Fibroblast of lung (primary cell): Measurements from ENCODE around the gene IL17C. TPM values are rescaled to one million over a fixed set of nuclear protein-coding genes. Genes with fewer than 3 reads are reported as not detected.

Source experiments
- DNase-seq, 2 donors: peaks; one replicate each; pipeline versions ENCODE4 v3.0.0 to v3.0.0-alpha.2; 2010; ENCODE audit warnings: low read depth in 2 of 2
- H2AFZ ChIP-seq: 2 replicates; pipeline ENCODE4 v1.5.1; 2012; ENCODE audit warnings: low read length, control low read depth, inconsistent platforms
- H3K27ac ChIP-seq: 2 replicates; pipeline ENCODE4 v1.5.1; 2011; ENCODE audit warnings: low read length, control low read depth; ENCODE audit not compliant: insufficient read depth
- H3K27me3 ChIP-seq: 2 replicates; pipeline ENCODE4 v1.5.1; 2011; ENCODE audit warnings: mild to moderate bottlenecking, low read length; ENCODE audit not compliant: control insufficient read depth, insufficient read depth
- H3K36me3 ChIP-seq: 2 replicates; pipeline ENCODE4 v1.5.1; 2011; ENCODE audit warnings: low read length; ENCODE audit not compliant: control insufficient read depth, insufficient read depth
- H3K4me1 ChIP-seq: 2 replicates; pipeline ENCODE4 v1.5.1; 2011; ENCODE audit warnings: low read length; ENCODE audit not compliant: control insufficient read depth, insufficient read depth; ENCODE audit errors: extremely low read depth
- H3K4me2 ChIP-seq: 2 replicates; pipeline ENCODE4 v1.5.1; 2011; ENCODE audit warnings: low read length, control low read depth; ENCODE audit not compliant: insufficient read depth; ENCODE audit errors: extremely low read depth
- H3K4me3 ChIP-seq, 4 experiments: fragments of 200-600 bp in 1 of 4; sonication (generic) in 1 of 4; replicated peaks in 1 of 4; 2 replicates each; pipeline ENCODE4 v1.5.1; 2011 to 2016; ENCODE audit warnings: low read length in 4 of 4, low read depth in 3 of 4, mild to moderate bottlenecking in 3 of 4, control low read depth in 2 of 4, inconsistent platforms in 1 of 4, mixed read lengths in 1 of 4; ENCODE audit not compliant: insufficient read depth in 1 of 4; ENCODE audit errors: control extremely low read depth in 1 of 4
- H3K79me2 ChIP-seq: 2 replicates; pipeline ENCODE4 v1.5.1; 2012; ENCODE audit warnings: mild to moderate bottlenecking, low read length, inconsistent platforms; ENCODE audit not compliant: control insufficient read depth, insufficient read depth
- H3K9ac ChIP-seq: 2 replicates; pipeline ENCODE4 v1.5.1; 2011; ENCODE audit warnings: mild to moderate bottlenecking, low read length, control low read depth; ENCODE audit not compliant: insufficient read depth
- H3K9me3 ChIP-seq: 2 replicates; pipeline ENCODE4 v1.5.1; 2012; ENCODE audit warnings: low read depth, low read length; ENCODE audit not compliant: control insufficient read depth, insufficient read depth
- H4K20me1 ChIP-seq: 2 replicates; pipeline ENCODE4 v1.5.1; 2011; ENCODE audit warnings: low read length; ENCODE audit not compliant: control insufficient read depth, insufficient read depth; ENCODE audit errors: extremely low read depth
- EZH2 ChIP-seq: IDR thresholded peaks from 2 replicates; pipeline ENCODE4 v1.5.1; 2012; ENCODE audit warnings: low read length, control low read depth, mild to moderate bottlenecking; ENCODE audit errors: missing control alignments
- polyA plus RNA-seq, 2 donors: library from polyadenylated mRNA; depleted of rRNA in 1 of 2; stranded (reverse) in 1 of 2; unstranded in 1 of 2; fragments of >200 nt; gene quantifications; 2 replicates each; pipeline ENCODE4 v1.2.1, GENCODE V29; 2011 to 2012; ENCODE audit warnings: missing spikeins in 1 of 2
- total RNA-seq: library from RNA; depleted of rRNA; stranded (reverse); fragments of >200 nt; gene quantifications from 2 replicates; pipeline ENCODE4 v1.2.1, GENCODE V29; 2014
- TF ChIP-seq, protein P1 (sequence below), 2 donors: IDR thresholded peaks in 1 of 2; conservative IDR thresholded peaks in 1 of 2; 1 replicate in 1 of 2; 2 replicates in 1 of 2; pipeline ENCODE4 v1.5.1; 2011 to 2012; ENCODE audit warnings: low read length in 2 of 2, control low read depth in 1 of 2, inconsistent platforms in 1 of 2, low read depth in 1 of 2, mild to moderate bottlenecking in 1 of 2

IL17C gene
- total and polyA plus RNA-seq, 2 donors (not counting 1 experiment from before 2014, with no cell fraction given) = not detected

GRCh38 chr16:88601313-88602036 lies 36.9 kb upstream of the IL17C start:
- Histone ChIP-seq H3K27me3 (no peaks in the 10 kb centered on the region), H3K9ac (no peak overlapping the region), H3K9me3 (no peaks in the 10 kb centered on the region), H2AFZ (no peak overlapping the region), H3K27ac (no peak overlapping the region), H4K20me1 (no peaks in the 10 kb centered on the region), H3K4me3 (no peak overlapping the region), H3K4me1 (no peaks in the 10 kb centered on the region), H3K36me3 (peaks cover 23% of the 10 kb centered on the region), H3K79me2 (no peaks in the 10 kb centered on the region), H3K4me2 (no peak overlapping the region)
- TF ChIP-seq EZH2 = no peak
- TF ChIP-seq, protein P1, sequence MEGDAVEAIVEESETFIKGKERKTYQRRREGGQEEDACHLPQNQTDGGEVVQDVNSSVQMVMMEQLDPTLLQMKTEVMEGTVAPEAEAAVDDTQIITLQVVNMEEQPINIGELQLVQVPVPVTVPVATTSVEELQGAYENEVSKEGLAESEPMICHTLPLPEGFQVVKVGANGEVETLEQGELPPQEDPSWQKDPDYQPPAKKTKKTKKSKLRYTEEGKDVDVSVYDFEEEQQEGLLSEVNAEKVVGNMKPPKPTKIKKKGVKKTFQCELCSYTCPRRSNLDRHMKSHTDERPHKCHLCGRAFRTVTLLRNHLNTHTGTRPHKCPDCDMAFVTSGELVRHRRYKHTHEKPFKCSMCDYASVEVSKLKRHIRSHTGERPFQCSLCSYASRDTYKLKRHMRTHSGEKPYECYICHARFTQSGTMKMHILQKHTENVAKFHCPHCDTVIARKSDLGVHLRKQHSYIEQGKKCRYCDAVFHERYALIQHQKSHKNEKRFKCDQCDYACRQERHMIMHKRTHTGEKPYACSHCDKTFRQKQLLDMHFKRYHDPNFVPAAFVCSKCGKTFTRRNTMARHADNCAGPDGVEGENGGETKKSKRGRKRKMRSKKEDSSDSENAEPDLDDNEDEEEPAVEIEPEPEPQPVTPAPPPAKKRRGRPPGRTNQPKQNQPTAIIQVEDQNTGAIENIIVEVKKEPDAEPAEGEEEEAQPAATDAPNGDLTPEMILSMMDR (conservative IDR thresholded peaks at IDR 0.05 in 1 of 2, IDR thresholded peaks at IDR 0.05 in 1 of 2; ENCODE audit: low read depth in 1 of 2, low read length in 2 of 2) = no peak
- DNase-seq = no peak

DNA sequence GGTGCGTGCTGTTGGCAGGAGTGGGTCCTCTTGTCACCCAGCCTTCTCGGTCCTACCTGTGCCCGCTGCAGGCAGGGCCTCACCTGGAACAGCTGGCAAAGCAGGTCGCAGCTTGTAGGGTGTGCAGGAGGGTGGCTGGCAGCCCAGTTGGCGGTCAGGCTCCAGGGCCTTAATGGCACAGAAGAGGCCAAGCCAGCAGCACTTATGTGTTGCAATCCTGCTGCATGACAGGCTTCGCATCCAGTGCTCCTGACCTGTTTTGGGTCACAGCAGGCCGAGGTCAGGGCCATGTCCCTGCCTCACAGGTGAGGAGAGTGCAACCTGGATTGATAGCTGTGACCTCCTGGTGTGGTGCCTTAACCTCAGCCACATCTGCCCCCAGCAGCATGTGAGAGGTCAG lies 36.3 kb upstream of the IL17C start:
- Histone ChIP-seq H3K9me3 (no peaks in the 10 kb centered on the region), H3K36me3 (peaks cover 23% of the 10 kb centered on the region), H3K27me3 (no peaks in the 10 kb centered on the region), H4K20me1 (no peaks in the 10 kb centered on the region), H2AFZ (no peak overlapping the region), H3K4me1 (no peaks in the 10 kb centered on the region), H3K4me2 (no peak overlapping the region), H3K9ac (no peak overlapping the region), H3K79me2 (no peaks in the 10 kb centered on the region), H3K27ac (no peak overlapping the region), H3K4me3 (no peak overlapping the region)
- DNase-seq = no peak
- TF ChIP-seq EZH2 = no peak
- TF ChIP-seq, protein P1 (conservative IDR thresholded peaks at IDR 0.05 in 1 of 2, IDR thresholded peaks at IDR 0.05 in 1 of 2; ENCODE audit: low read depth in 1 of 2, low read length in 2 of 2) = no peak

DNA sequence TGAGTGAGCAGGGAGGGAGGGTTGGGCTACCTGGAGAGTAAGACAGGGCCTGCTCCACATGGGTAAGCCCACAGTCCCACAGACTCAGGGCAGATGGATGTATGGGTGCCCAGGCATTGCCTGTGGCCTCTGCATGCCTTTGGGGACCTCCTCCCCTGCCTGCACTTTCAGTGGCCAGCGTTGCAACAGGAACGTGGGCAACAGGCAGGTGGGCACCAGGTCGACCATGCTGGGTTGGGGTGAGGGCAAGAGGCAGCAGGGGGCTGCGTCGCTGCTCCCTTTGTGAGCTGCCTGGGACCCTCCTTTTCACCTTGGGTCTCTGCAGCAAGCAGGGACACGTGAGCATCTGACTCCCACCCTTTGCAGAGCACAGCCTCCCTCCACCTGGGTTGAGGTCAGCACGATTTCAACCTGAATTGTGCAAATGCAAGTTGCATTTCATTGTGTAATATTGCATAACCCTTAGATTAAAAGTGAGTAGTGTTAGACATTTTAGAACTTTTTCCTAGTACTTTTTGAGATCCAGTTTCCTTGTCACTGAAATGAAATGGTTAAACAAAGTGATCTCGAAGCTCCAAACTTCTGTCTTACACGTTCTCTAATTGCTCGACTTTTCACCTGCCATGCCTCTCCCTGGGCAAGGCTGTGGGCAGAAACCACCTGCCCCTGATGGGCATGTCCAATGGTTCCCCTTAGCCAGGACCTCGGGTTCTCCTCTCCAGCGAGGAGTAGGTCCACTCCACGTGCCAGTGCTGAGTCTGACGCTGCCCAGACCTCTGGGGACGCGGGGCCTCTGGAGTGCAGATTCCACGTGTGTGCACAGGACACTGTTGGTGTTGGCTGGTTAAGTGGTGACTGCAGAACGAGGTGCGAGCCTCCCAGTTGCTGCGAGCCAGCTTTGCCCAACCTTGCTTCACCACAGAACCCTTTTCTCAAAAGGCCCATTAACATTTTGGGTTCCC lies 32.9 kb upstream of the IL17C start:
- Histone ChIP-seq H3K4me1 (no peaks in the 10 kb centered on the region), H3K27me3 (no peaks in the 10 kb centered on the region), H3K4me3 (no peak overlapping the region), H3K79me2 (no peaks in the 10 kb centered on the region), H3K9ac (no peak overlapping the region), H4K20me1 (no peaks in the 10 kb centered on the region), H3K27ac (no peak overlapping the region), H3K4me2 (no peak overlapping the region), H2AFZ (no peak overlapping the region), H3K9me3 (no peaks in the 10 kb centered on the region), H3K36me3 (peaks cover 18% of the 10 kb centered on the region)
- TF ChIP-seq, protein P1 (conservative IDR thresholded peaks at IDR 0.05 in 1 of 2, IDR thresholded peaks at IDR 0.05 in 1 of 2; ENCODE audit: low read depth in 1 of 2, low read length in 2 of 2) = no peak
- TF ChIP-seq EZH2 = no peak
- DNase-seq = no peak
